ENCODE data around the gene ZNF143.

GRCh38 chr11:9490376-9490775 is 29.6 kb downstream of the ZNF143 start:
- no peak for TF ChIP-seq CTCF (IDR thresholded peaks at IDR 0.05 in 8 of 11, conservative IDR thresholded peaks at IDR 0.05 in 3 of 11)
- TF ChIP-seq POLR2A (IDR thresholded peaks at IDR 0.05), result no peak
